Parathyroid adenoma (tissue), 2 donors: ENCODE results near the gene BMP7.

ENCODE experiments used
- H2AFZ ChIP-seq: fragments of 300-600 bp; sonication (generic); one replicate; pipeline ENCODE4 v1.7.0; 2017; ENCODE audit warnings: antibody characterized with exemption, mild to moderate bottlenecking
- H3K27ac ChIP-seq: fragments of 300-600 bp; sonication (generic); one replicate; pipeline ENCODE4 v1.7.0; 2017
- H3K27me3 ChIP-seq: fragments of 300-600 bp; sonication (generic); one replicate; pipeline ENCODE4 v1.7.0; 2017; ENCODE audit warnings: low read length; ENCODE audit not compliant: control insufficient read depth, insufficient read depth
- H3K36me3 ChIP-seq: fragments of 300-600 bp; sonication (generic); one replicate; pipeline ENCODE4 v1.7.0; 2017; ENCODE audit warnings: low read length; ENCODE audit not compliant: control insufficient read depth, insufficient read depth
- H3K4me1 ChIP-seq: fragments of 300-600 bp; sonication (generic); one replicate; pipeline ENCODE4 v1.7.0; 2017; ENCODE audit warnings: control low read depth
- H3K4me2 ChIP-seq: fragments of 300-600 bp; sonication (generic); one replicate; pipeline ENCODE4 v1.7.0; 2017; ENCODE audit warnings: low read length
- H3K4me3 ChIP-seq: fragments of 300-600 bp; sonication (generic); one replicate; pipeline ENCODE4 v1.7.0; 2017; ENCODE audit warnings: low read depth, low read length
- H3K79me2 ChIP-seq: fragments of 300-600 bp; sonication (generic); one replicate; pipeline ENCODE4 v1.7.0; 2017; ENCODE audit warnings: control low read depth
- H3K9ac ChIP-seq: fragments of 300-600 bp; sonication (generic); one replicate; pipeline ENCODE4 v1.7.0; 2017; ENCODE audit warnings: mild to moderate bottlenecking
- H3K9me3 ChIP-seq: fragments of 300-600 bp; sonication (generic); one replicate; pipeline ENCODE4 v1.7.0; 2017; ENCODE audit warnings: low read length; ENCODE audit not compliant: control insufficient read depth
- TF ChIP-seq, protein P1 (sequence below): fragments of 300-600 bp; sonication (generic); IDR thresholded peaks from one replicate; pipeline ENCODE4 v1.7.0; 2017; ENCODE audit warnings: antibody characterized with exemption, mild to moderate bottlenecking
- donor health status: primary hyperparathyroidism.

The BMP7 gene

DNA sequence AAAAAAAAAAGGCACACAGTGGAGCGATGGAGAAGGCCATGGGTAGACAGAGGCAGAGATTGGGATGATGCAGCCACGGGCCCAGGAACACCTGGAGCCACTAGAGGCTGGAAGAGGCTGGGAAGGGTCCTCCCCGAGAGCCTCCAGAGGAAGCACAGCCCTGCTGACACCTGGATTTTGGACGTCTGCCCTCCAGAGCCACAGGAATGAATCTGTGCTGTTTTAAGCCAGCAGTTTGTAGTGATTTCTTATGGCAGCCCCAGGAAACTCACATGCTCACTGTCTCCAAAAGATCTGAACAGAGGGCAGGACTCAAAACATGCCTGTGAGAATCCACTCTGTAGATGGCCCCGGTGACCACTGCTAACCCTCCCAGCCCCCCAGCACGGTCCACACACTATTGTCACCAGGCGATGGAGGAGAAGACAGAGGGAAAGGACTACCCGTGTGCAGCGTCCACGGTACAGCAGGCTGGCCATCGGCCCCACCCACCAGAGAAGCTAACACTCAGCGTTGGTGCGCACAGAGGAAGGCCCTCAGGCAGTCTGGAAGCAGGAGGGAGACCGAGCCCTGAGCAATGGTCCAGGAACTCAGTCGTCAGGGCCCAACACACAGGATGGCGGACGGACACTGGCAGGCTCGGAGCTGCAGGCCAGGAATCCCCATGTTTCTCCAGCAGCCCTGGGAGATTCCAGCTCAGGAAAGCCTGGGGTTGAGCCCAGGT is 99.7 kb downstream of the BMP7 start:
- no peak overlapping the region for H2AFZ ChIP-seq
- H3K9me3 ChIP-seq: no peaks in the 10 kb centered on the region
- no peaks in the 10 kb centered on the region for H3K27me3 ChIP-seq
- H3K36me3 ChIP-seq: no peaks in the 10 kb centered on the region
- H3K9ac ChIP-seq: no peak overlapping the region
- no peak overlapping the region for H3K27ac ChIP-seq
- no peak overlapping the region for H3K4me2 ChIP-seq
- H3K79me2 ChIP-seq: no peaks in the 10 kb centered on the region
- TF ChIP-seq, protein P1, sequence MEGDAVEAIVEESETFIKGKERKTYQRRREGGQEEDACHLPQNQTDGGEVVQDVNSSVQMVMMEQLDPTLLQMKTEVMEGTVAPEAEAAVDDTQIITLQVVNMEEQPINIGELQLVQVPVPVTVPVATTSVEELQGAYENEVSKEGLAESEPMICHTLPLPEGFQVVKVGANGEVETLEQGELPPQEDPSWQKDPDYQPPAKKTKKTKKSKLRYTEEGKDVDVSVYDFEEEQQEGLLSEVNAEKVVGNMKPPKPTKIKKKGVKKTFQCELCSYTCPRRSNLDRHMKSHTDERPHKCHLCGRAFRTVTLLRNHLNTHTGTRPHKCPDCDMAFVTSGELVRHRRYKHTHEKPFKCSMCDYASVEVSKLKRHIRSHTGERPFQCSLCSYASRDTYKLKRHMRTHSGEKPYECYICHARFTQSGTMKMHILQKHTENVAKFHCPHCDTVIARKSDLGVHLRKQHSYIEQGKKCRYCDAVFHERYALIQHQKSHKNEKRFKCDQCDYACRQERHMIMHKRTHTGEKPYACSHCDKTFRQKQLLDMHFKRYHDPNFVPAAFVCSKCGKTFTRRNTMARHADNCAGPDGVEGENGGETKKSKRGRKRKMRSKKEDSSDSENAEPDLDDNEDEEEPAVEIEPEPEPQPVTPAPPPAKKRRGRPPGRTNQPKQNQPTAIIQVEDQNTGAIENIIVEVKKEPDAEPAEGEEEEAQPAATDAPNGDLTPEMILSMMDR: no peak
- no peak overlapping the region for H3K4me3 ChIP-seq
- H3K4me1 ChIP-seq: no peaks in the 10 kb centered on the region

GRCh38 chr20:57165427-57166004 is 100.9 kb downstream of the BMP7 start:
- no peak overlapping the region for H3K27ac ChIP-seq
- H3K36me3 ChIP-seq: no peaks in the 10 kb centered on the region
- H3K27me3 ChIP-seq: no peaks in the 10 kb centered on the region
- H3K9ac ChIP-seq: no peak overlapping the region
- no peak overlapping the region for H3K4me3 ChIP-seq
- no peaks in the 10 kb centered on the region for H3K79me2 ChIP-seq
- TF ChIP-seq, protein P1: no peak
- H2AFZ ChIP-seq: no peak overlapping the region
- no peak overlapping the region for H3K4me2 ChIP-seq
- H3K4me1 ChIP-seq: no peaks in the 10 kb centered on the region
- H3K9me3 ChIP-seq: no peaks in the 10 kb centered on the region

GRCh38 chr20:57164872-57165271 is 101.6 kb downstream of the BMP7 start:
- Histone ChIP-seq H3K9ac (no peak overlapping the region), H3K4me2 (no peak overlapping the region), H3K4me3 (no peak overlapping the region), H2AFZ (no peak overlapping the region), H3K27ac (no peak overlapping the region), H3K27me3 (no peaks in the 10 kb centered on the region), H3K4me1 (no peaks in the 10 kb centered on the region), H3K79me2 (no peaks in the 10 kb centered on the region), H3K9me3 (no peaks in the 10 kb centered on the region), H3K36me3 (no peaks in the 10 kb centered on the region)
- TF ChIP-seq, protein P1: no peak

- Histone ChIP-seq H3K4me1 (no peaks in the 10 kb centered on the region), H3K79me2 (no peaks in the 10 kb centered on the region), H3K9ac (no peak overlapping the region), H2AFZ (no peak overlapping the region), H3K36me3 (no peaks in the 10 kb centered on the region), H3K4me2 (no peak overlapping the region), H3K4me3 (no peak overlapping the region), H3K9me3 (no peaks in the 10 kb centered on the region), H3K27me3 (no peaks in the 10 kb centered on the region), H3K27ac (no peak overlapping the region)
- TF ChIP-seq, protein P1: no peak
These were observed 103.4 kb downstream of the BMP7 start for GRCh38 chr20:57163041-57163440.

DNA sequence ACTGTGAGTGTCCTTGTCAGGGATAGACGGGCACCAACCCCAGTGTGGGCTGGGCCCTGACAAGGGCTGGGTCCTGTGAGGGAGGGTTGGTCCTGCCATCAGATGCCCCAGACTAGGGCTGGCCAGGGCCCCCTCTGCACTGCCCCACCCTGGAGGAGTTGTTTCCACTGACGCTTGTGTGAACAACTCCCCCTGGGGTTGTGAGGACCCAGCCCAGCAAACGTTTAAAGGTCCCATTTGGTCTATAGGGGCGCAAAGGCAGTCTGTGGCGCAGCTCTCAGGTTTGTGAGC is 104.1 kb downstream of the BMP7 start:
- Histone ChIP-seq H3K79me2 (no peaks in the 10 kb centered on the region), H3K9me3 (no peaks in the 10 kb centered on the region), H2AFZ (no peak overlapping the region), H3K9ac (no peak overlapping the region), H3K4me3 (no peak overlapping the region), H3K27me3 (no peaks in the 10 kb centered on the region), H3K4me1 (no peaks in the 10 kb centered on the region), H3K36me3 (no peaks in the 10 kb centered on the region), H3K4me2 (no peak overlapping the region), H3K27ac (no peak overlapping the region)
- TF ChIP-seq, protein P1: no peak
